ENCODE results near the gene CLIP2.

- TF ChIP-seq KDM1A (IDR thresholded peaks at IDR 0.05; ENCODE audit: borderline replicate concordance, low read length) (no peak), HDAC6 (IDR thresholded peaks at IDR 0.05; ENCODE audit: low read depth, low read length) (no peak), GABPA (IDR thresholded peaks at IDR 0.05; ENCODE audit: borderline replicate concordance, insufficient read depth, low read length) (no peak), CTCF (IDR thresholded peaks at IDR 0.05; ENCODE audit: control extremely low read depth in 1 of 3, insufficient read depth in 1 of 3, low read depth in 1 of 3, low read length in 3 of 3) (no peak), POLR2AphosphoS5 (IDR thresholded peaks at IDR 0.05; ENCODE audit: low read depth, low read length) (no peak), RXRA (IDR thresholded peaks at IDR 0.05; ENCODE audit: insufficient read depth, low read depth, low read length) (no peak), SP2 (IDR thresholded peaks at IDR 0.05; ENCODE audit: low read length) (no peak), ATF2 (IDR thresholded peaks at IDR 0.05; ENCODE audit: low read length) (no peak), ZNF274 (IDR thresholded peaks at IDR 0.05; ENCODE audit: borderline replicate concordance, extremely low read depth, low read length) (no peak), SIN3A (conservative IDR thresholded peaks at IDR 0.05 in 1 of 2, IDR thresholded peaks at IDR 0.05 in 1 of 2; ENCODE audit: low read depth in 1 of 2, low read length in 2 of 2) (no peak), EZH2 (IDR thresholded peaks at IDR 0.05; ENCODE audit: low read depth, low read length, severe bottlenecking) (no peak), TBP (IDR thresholded peaks at IDR 0.05; ENCODE audit: low read depth, low read length) (no peak)
- TF ChIP-seq, protein P1, sequence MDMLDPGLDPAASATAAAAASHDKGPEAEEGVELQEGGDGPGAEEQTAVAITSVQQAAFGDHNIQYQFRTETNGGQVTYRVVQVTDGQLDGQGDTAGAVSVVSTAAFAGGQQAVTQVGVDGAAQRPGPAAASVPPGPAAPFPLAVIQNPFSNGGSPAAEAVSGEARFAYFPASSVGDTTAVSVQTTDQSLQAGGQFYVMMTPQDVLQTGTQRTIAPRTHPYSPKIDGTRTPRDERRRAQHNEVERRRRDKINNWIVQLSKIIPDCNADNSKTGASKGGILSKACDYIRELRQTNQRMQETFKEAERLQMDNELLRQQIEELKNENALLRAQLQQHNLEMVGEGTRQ (IDR thresholded peaks at IDR 0.05; ENCODE audit: low read length), result no peak
Observed at GRCh38 chr7:74246497-74246896, 42.7 kb upstream of the CLIP2 start.
